DOHH2 (cell line): Measurements from ENCODE around the gene POLA2.

Experiments
- H3F3A ChIP-seq: fragments of 200-600 bp; sonication (generic), shearing (Covaris generic); 2 replicates; pipeline ENCODE4 v1.6.0; 2016; ENCODE audit warnings: antibody characterized with exemption, mild to moderate bottlenecking; ENCODE audit not compliant: control insufficient read depth, insufficient read depth
- H3K27ac ChIP-seq: fragments of 200-600 bp; sonication (generic); 2 replicates; pipeline ENCODE4 v1.5.1; 2014; ENCODE audit warnings: low read depth, mild to moderate bottlenecking, low read length, moderate library complexity
- H3K27me3 ChIP-seq: fragments of 200-600 bp; sonication (generic); 2 replicates; pipeline ENCODE4 v1.6.1; 2014; ENCODE audit warnings: mild to moderate bottlenecking, low read length, mixed read lengths; ENCODE audit not compliant: control insufficient read depth
- H3K36me3 ChIP-seq: fragments of 200-600 bp; sonication (generic); 2 replicates; pipeline ENCODE4 v1.6.1; 2014; ENCODE audit warnings: mild to moderate bottlenecking, low read length, moderate library complexity, mixed read lengths; ENCODE audit not compliant: control insufficient read depth
- H3K4me1 ChIP-seq: fragments of 200-600 bp; sonication (generic); 2 replicates; pipeline ENCODE4 v1.6.1; 2014; ENCODE audit warnings: mild to moderate bottlenecking, low read length, mixed read lengths; ENCODE audit not compliant: control insufficient read depth
- H3K4me2 ChIP-seq: fragments of 200-600 bp; sonication (generic); 2 replicates; pipeline ENCODE4 v1.6.0; 2014; ENCODE audit warnings: mild to moderate bottlenecking, low read length, moderate library complexity
- H3K4me3 ChIP-seq: fragments of 200-600 bp; sonication (generic); 2 replicates; pipeline ENCODE4 v1.5.1; 2014; ENCODE audit warnings: mild to moderate bottlenecking, low read length, mixed read lengths
- H3K79me2 ChIP-seq: fragments of 200-600 bp; sonication (generic); 2 replicates; pipeline ENCODE4 v1.6.1; 2014; ENCODE audit warnings: mild to moderate bottlenecking, low read length, mixed read lengths; ENCODE audit not compliant: control insufficient read depth
- H3K9me2 ChIP-seq: fragments of 200-600 bp; sonication (generic); replicated peaks from 2 replicates; pipeline ENCODE4 v1.6.1; 2014; ENCODE audit warnings: mild to moderate bottlenecking, low read length, mixed read lengths; ENCODE audit not compliant: control insufficient read depth
- H3K9me3 ChIP-seq: fragments of 200-600 bp; sonication (generic); 2 replicates; pipeline ENCODE4 v1.6.1; 2014; ENCODE audit warnings: antibody characterized with exemption, low read length, mixed read lengths; ENCODE audit not compliant: control insufficient read depth, insufficient read depth
- H4K20me1 ChIP-seq: fragments of 200-600 bp; sonication (generic); 2 replicates; pipeline ENCODE4 v1.6.0; 2014; ENCODE audit warnings: low read depth, mild to moderate bottlenecking, antibody characterized with exemption, low read length, moderate library complexity; ENCODE audit not compliant: control insufficient read depth, insufficient read depth
- EZH2phosphoT487 ChIP-seq: fragments of 200-600 bp; sonication (generic); IDR thresholded peaks from 2 replicates; pipeline ENCODE4 v1.6.1; 2017; ENCODE audit warnings: borderline replicate concordance, mild to moderate bottlenecking, antibody characterized with exemption, low read length, moderate library complexity, mixed read lengths
- TF ChIP-seq, protein P1 (sequence below): fragments of 200-600 bp; sonication (generic); IDR thresholded peaks from one replicate; pipeline ENCODE4 v1.5.1; 2014; ENCODE audit warnings: antibody characterized with exemption, mild to moderate bottlenecking, low read depth, low read length; ENCODE audit not compliant: poor library complexity, severe bottlenecking

The POLA2 gene

DNA sequence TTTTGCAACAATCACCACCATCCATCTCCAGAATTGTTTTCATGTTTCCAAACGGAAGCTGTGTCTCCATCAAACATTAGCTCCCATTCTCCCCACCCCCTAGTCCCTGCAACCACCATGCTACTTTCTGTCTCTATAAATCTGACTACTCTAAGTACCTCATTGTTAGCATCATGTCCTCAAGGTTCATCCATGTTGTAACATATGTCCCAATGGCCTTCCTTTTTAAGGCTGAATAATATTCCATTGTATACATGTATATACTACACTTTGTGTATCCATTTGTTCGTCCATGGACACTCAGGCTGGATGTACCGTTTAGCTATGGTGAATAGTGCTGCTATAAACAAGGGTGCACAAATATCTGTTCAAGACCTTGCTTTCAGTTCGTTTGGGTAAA is 63.7 kb downstream of the POLA2 start:
- TF ChIP-seq, protein P1, sequence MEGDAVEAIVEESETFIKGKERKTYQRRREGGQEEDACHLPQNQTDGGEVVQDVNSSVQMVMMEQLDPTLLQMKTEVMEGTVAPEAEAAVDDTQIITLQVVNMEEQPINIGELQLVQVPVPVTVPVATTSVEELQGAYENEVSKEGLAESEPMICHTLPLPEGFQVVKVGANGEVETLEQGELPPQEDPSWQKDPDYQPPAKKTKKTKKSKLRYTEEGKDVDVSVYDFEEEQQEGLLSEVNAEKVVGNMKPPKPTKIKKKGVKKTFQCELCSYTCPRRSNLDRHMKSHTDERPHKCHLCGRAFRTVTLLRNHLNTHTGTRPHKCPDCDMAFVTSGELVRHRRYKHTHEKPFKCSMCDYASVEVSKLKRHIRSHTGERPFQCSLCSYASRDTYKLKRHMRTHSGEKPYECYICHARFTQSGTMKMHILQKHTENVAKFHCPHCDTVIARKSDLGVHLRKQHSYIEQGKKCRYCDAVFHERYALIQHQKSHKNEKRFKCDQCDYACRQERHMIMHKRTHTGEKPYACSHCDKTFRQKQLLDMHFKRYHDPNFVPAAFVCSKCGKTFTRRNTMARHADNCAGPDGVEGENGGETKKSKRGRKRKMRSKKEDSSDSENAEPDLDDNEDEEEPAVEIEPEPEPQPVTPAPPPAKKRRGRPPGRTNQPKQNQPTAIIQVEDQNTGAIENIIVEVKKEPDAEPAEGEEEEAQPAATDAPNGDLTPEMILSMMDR = no peak
- no peak for TF ChIP-seq EZH2phosphoT487
- H4K20me1 ChIP-seq = no peaks in the 10 kb centered on the region
- no peaks in the 10 kb centered on the region for H3K27me3 ChIP-seq
- H3F3A ChIP-seq = 0 out of 2 replicates have a peak, but pooled peaks cover 3% of the 10 kb centered on the region
- H3K79me2 ChIP-seq = no peaks in the 10 kb centered on the region
- no peaks in the 10 kb centered on the region for H3K9me3 ChIP-seq
- no peak overlapping the region for H3K27ac ChIP-seq
- H3K4me2 ChIP-seq = no peak overlapping the region
- H3K36me3 ChIP-seq = no peaks in the 10 kb centered on the region
- H3K4me1 ChIP-seq = peaks cover 18% of the 10 kb centered on the region
- no peaks in the 10 kb centered on the region for H3K9me2 ChIP-seq
- no peak overlapping the region for H3K4me3 ChIP-seq

DNA sequence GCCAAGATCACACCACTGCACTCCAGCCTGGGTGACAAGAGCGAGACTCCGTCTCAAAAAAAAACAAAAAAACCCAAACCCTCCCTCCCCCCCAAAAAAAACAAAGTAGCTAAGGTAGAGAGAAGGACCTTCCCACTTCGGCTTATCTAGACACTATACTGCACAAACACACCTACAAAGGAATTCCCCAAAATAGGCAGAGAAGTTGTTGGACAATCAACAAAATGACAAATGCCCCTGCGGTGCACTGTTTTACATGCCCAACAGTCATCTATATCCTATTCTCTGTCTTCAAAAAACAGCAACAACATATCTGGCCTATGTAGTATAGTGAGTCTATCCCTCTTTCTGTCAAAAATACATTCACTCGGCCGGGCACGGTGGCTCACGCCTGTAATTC is 65.3 kb downstream of the POLA2 start:
- Histone ChIP-seq H3K27ac (no peak overlapping the region), H3F3A (peaks cover 13% of the 10 kb centered on the region), H3K27me3 (no peaks in the 10 kb centered on the region), H3K79me2 (no peaks in the 10 kb centered on the region), H3K4me1 (peaks cover 19% of the 10 kb centered on the region), H4K20me1 (no peaks in the 10 kb centered on the region), H3K9me3 (no peaks in the 10 kb centered on the region), H3K36me3 (no peaks in the 10 kb centered on the region), H3K4me3 (no peak overlapping the region), H3K9me2 (no peaks in the 10 kb centered on the region), H3K4me2 (no peak overlapping the region)
- TF ChIP-seq, protein P1 = no peak
- TF ChIP-seq EZH2phosphoT487 = no peak

DNA sequence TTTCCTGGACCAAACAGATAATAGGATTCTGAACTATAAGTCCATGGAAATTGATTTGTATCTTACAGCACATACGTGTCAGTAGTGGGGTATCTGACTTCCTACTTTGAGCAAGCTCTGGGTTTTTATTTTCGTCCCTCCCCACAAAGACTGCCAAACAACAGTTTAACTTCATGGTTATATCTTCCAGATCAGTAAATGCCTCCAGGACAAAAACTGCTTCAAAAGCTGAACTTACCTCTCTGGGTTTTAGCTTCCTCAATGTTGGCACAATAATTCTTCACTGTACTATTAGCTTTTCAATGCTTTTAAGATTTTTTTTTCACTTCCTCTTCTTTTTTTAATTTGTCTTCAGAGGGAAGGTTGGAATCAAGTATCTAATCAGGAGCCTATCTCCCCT is 67.7 kb downstream of the POLA2 start:
- H3K9me2 ChIP-seq = no peaks in the 10 kb centered on the region
- H3K4me3 ChIP-seq = peak overlapping the region; percentile 70
- TF ChIP-seq, protein P1 = no peak
- no peak for TF ChIP-seq EZH2phosphoT487
- H3K4me2 ChIP-seq = peak overlapping the region; percentile 79
- H3F3A ChIP-seq = peaks cover 13% of the 10 kb centered on the region
- H3K27me3 ChIP-seq = no peaks in the 10 kb centered on the region
- peaks cover 3% of the 10 kb centered on the region; the same call in 1 of the 2 replicates for H4K20me1 ChIP-seq
- peaks cover 9% of the 10 kb centered on the region for H3K79me2 ChIP-seq
- H3K27ac ChIP-seq = peak overlapping the region; percentile 73
- peaks cover 4% of the 10 kb centered on the region; the same call in 1 of the 2 replicates for H3K36me3 ChIP-seq
- H3K9me3 ChIP-seq = no peaks in the 10 kb centered on the region
- H3K4me1 ChIP-seq = peaks cover 19% of the 10 kb centered on the region
